Measurements from ENCODE around the gene LENG9. TPM values are rescaled to one million over a fixed set of nuclear protein-coding genes. Genes with fewer than 3 reads are reported as not detected.

Gene LENG9
- total and polyA plus RNA-seq, 2 of the 13 experiments (the other 11 are each of a cell fraction or from before 2014, with no cell fraction given), result 0.75 to 2.9 TPM

DNA sequence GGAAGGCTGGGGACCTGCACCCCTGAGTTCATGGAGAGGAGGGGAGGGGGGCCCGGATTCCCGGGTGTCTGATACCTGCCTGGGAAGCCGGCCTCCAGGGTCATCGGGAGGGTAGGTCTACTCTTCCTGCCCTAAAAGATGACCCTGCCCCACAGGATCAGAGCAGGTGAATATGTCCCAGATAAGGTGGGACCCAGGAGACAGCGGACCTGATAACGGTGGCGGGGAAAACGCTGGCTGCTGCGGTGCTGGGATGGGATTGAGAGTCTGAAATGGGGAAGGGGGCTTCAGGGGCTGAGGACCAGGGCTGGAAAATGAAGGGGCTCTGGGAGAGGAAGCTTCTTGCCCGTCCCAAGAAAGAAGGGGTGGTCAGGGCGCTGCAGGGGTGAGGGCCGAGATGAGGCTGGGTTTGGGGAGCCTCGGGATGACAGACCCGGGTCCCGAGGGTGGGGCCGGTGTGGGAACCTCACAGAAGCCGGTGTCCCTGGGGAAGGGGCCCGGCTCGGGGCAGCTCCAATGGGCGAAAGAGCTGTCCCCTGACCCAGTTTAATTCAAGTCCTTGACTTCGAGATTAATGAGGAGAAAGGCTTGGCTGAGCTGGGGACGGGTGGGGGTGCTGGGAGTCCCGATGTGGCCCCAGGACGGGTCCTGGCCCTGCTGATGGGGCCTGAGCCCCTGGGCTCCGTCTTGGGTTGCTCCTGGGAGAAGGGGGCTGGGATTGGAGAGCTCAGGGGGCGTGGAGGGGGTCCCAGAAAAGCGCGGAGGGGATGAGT, 47.5 kb downstream of the LENG9 start:
- H2AFZ ChIP-seq (ENCODE audit: low read length), result no peak overlapping the region
- no peak overlapping the region for H3K27ac ChIP-seq (ENCODE audit: extremely low read length, insufficient read depth, low read length)
- intact Hi-C loops (cut with micrococcal nuclease; ENCODE audit: unreplicated experiment) (no loop called here), in situ Hi-C loops (cut with HindIII; ENCODE audit: extremely low pct_ligation_motif_present, low pct_unique_long_range_greater_than_20kb) (no loop called here)
- DNase-seq (ENCODE audit: low spot score) (no peak), FAIRE-seq (no peak), ATAC-seq (no peak)
- ChIA-PET CTCF (ENCODE audit: low intra/inter-chr PET ratio, low total read pairs) (no interaction called here), POLR2A (no interaction called here)
- no peaks in the 10 kb centered on the region for H3K36me3 ChIP-seq (replicated peaks in 1 of 2; ENCODE audit: control insufficient read depth in 1 of 2, insufficient read depth in 2 of 2, low read length in 2 of 2)
- WGBS (ENCODE audit: low lambda C conversion rate), result 26% methylated on average over 23 of the region's 28 CpGs
- peak overlapping the region; percentile 66 for H3K4me2 ChIP-seq (ENCODE audit: low read depth, low read length)
- BruUV-seq (replicated peaks), result no TSS peak
- no peaks in the 10 kb centered on the region for H3K27me3 ChIP-seq (ENCODE audit: control insufficient read depth in 1 of 2, insufficient read depth in 2 of 2, low read length in 2 of 2)
- peaks cover 58% of the 10 kb centered on the region for H3K4me1 ChIP-seq (ENCODE audit: insufficient read depth, low read length)
- H3K79me2 ChIP-seq (ENCODE audit: insufficient read depth, low read length), result no peaks in the 10 kb centered on the region
- H3K9ac ChIP-seq (ENCODE audit: insufficient read depth, low read depth, low read length), result peak overlapping the region; percentile 54
- H4K20me1 ChIP-seq (ENCODE audit: insufficient read depth, low read length), result no peaks in the 10 kb centered on the region
- H3K9me3 ChIP-seq (ENCODE audit: low read length), result no peaks in the 10 kb centered on the region
- TF ChIP-seq, protein P1, sequence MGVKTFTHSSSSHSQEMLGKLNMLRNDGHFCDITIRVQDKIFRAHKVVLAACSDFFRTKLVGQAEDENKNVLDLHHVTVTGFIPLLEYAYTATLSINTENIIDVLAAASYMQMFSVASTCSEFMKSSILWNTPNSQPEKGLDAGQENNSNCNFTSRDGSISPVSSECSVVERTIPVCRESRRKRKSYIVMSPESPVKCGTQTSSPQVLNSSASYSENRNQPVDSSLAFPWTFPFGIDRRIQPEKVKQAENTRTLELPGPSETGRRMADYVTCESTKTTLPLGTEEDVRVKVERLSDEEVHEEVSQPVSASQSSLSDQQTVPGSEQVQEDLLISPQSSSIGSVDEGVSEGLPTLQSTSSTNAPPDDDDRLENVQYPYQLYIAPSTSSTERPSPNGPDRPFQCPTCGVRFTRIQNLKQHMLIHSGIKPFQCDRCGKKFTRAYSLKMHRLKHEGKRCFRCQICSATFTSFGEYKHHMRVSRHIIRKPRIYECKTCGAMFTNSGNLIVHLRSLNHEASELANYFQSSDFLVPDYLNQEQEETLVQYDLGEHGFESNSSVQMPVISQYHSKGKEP (CRISPR knock-in tag; IDR thresholded peaks at IDR 0.05), result no peak
- TF ChIP-seq MEIS1 (CRISPR knock-in tag; IDR thresholded peaks at IDR 0.05; ENCODE audit: borderline replicate concordance) (no peak), HNRNPK (IDR thresholded peaks at IDR 0.05; ENCODE audit: low read depth, low read length, poor library complexity, severe bottlenecking) (no peak)
- TF ChIP-seq, protein P2, sequence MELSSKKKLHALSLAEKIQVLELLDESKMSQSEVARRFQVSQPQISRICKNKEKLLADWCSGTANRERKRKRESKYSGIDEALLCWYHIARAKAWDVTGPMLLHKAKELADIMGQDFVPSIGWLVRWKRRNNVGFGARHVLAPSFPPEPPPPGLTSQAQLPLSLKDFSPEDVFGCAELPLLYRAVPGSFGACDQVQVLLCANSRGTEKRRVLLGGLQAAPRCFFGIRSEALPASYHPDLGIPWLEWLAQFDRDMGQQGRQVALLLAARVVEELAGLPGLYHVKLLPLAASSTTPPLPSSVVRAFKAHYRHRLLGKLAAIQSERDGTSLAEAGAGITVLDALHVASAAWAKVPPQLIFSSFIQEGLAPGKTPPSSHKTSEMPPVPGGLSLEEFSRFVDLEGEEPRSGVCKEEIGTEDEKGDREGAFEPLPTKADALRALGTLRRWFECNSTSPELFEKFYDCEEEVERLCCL (CRISPR knock-in tag; IDR thresholded peaks at IDR 0.05; ENCODE audit: borderline replicate concordance), result no peak
- H3K4me3 ChIP-seq (replicated peaks in 1 of 3; ENCODE audit: insufficient read depth in 1 of 3, low read depth in 2 of 3, low read length in 3 of 3), result peak overlapping the region; percentile 65 to 68 (median 66)

Data from HepG2 (cell line).